WTC11 (cell line): ENCODE measurements around the gene TBC1D22A. TPM values are rescaled to one million over a fixed set of nuclear protein-coding genes. Genes with fewer than 3 reads are reported as not detected.

Experiments used
- ATAC-seq: fragments of 200-7000 bp; cut with Tn5 transposase; 2 replicates; pipeline ENCODE4 v1.10.0; 2021; ENCODE audit warnings: mild to moderate bottlenecking, moderate library complexity
- CTCF ChIA-PET: fragments of 300-600 bp; sonication (Branson Sonifier 250); formaldehyde crosslinking; loops from one replicate; lab custom pipeline; 2021; ENCODE audit warnings: antibody characterized with exemption; lab: Charles Lee
- POLR2A ChIA-PET: fragments of 350-600 bp; sonication (Branson Sonifier 250); formaldehyde crosslinking; loops from one replicate; lab custom pipeline; 2021; ENCODE audit warnings: antibody characterized with exemption; lab: Charles Lee
- DNase-seq: peaks from one replicate; pipeline ENCODE4 v3.0.0; 2021; ENCODE audit warnings: low spot score
- H3K27ac Mint-ChIP-seq: 2 replicates; pipeline ENCODE4 v1.8.0; 2021; ENCODE audit warnings: mixed read lengths
- H3K27me3 Mint-ChIP-seq: 2 replicates; pipeline ENCODE4 v1.8.0; 2021; ENCODE audit warnings: low read depth, mild to moderate bottlenecking, moderate library complexity, mixed read lengths
- H3K36me3 Mint-ChIP-seq: 2 replicates; pipeline ENCODE4 v1.8.0; 2021; ENCODE audit warnings: mixed read lengths
- H3K4me1 Mint-ChIP-seq: 2 replicates; pipeline ENCODE4 v1.8.0; 2022; ENCODE audit warnings: mixed read lengths
- H3K4me3 Mint-ChIP-seq: 2 replicates; pipeline ENCODE4 v1.8.0; 2021; ENCODE audit warnings: mild to moderate bottlenecking, moderate library complexity, mixed read lengths
- H3K9me3 Mint-ChIP-seq: 2 replicates; pipeline ENCODE4 v1.8.0; 2021; ENCODE audit warnings: mixed read lengths
- ATF6 ChIP-seq: sonication (generic); formaldehyde crosslinking; IDR thresholded peaks from 2 replicates; pipeline ENCODE4 v1.8.1; 2023; ENCODE audit warnings: mild to moderate bottlenecking, missing genetic modification reagents
- CREM ChIP-seq: sonication (generic); formaldehyde crosslinking; IDR thresholded peaks from 2 replicates; pipeline ENCODE4 v1.8.1; 2022; ENCODE audit warnings: mild to moderate bottlenecking, missing genetic modification reagents, moderate library complexity
- E2F4 ChIP-seq: sonication (generic); formaldehyde crosslinking; IDR thresholded peaks from 2 replicates; pipeline ENCODE4 v1.8.1; 2022; ENCODE audit warnings: low read depth, mild to moderate bottlenecking, moderate library complexity, missing genetic modification reagents, borderline replicate concordance
- ERG ChIP-seq: fragments of 250-450 bp; sonication (Bioruptor Pico); IDR thresholded peaks from 2 replicates; pipeline ENCODE4 v1.8.0; 2021; ENCODE audit warnings: mild to moderate bottlenecking
- ETV6 ChIP-seq: sonication (generic); formaldehyde crosslinking; IDR thresholded peaks from 2 replicates; pipeline ENCODE4 v1.8.1; 2022; ENCODE audit warnings: mild to moderate bottlenecking, missing genetic modification reagents
- FOXP4 ChIP-seq: sonication (generic); formaldehyde crosslinking; IDR thresholded peaks from 2 replicates; pipeline ENCODE4 v1.8.0; 2022; ENCODE audit warnings: mild to moderate bottlenecking, missing genetic modification reagents
- GTF2I ChIP-seq: fragments of 250-450 bp; sonication (Bioruptor Pico); conservative IDR thresholded peaks from 2 replicates; pipeline ENCODE4 v1.4.0; 2021; ENCODE audit warnings: mild to moderate bottlenecking
- HMGA2 ChIP-seq: fragments of 250-450 bp; sonication (Bioruptor Pico); IDR thresholded peaks from 2 replicates; pipeline ENCODE4 v1.4.0; 2021; ENCODE audit warnings: mild to moderate bottlenecking, moderate library complexity
- NR1H2 ChIP-seq: sonication (generic); formaldehyde crosslinking; IDR thresholded peaks from 2 replicates; pipeline ENCODE4 v1.9.0; 2021; ENCODE audit warnings: mild to moderate bottlenecking, moderate library complexity, missing genetic modification reagents
- NR2C2 ChIP-seq: sonication (generic); formaldehyde crosslinking; IDR thresholded peaks from 2 replicates; pipeline ENCODE4 v1.8.0; 2022; ENCODE audit warnings: mild to moderate bottlenecking, missing genetic modification reagents
- OVOL2 ChIP-seq: fragments of 250-450 bp; sonication (Bioruptor Pico); IDR thresholded peaks from 2 replicates; pipeline ENCODE4 v1.9.0; 2021; ENCODE audit warnings: mild to moderate bottlenecking, borderline replicate concordance
- PREB ChIP-seq: sonication (generic); formaldehyde crosslinking; IDR thresholded peaks from 2 replicates; pipeline ENCODE4 v1.8.1; 2022; ENCODE audit warnings: mild to moderate bottlenecking, missing genetic modification reagents, moderate library complexity, borderline replicate concordance
- PRRX2 ChIP-seq: fragments of 250-450 bp; sonication (Bioruptor Pico); IDR thresholded peaks from 2 replicates; pipeline ENCODE4 v1.8.0; 2021; ENCODE audit warnings: mild to moderate bottlenecking
- RELA ChIP-seq: sonication (generic); formaldehyde crosslinking; IDR thresholded peaks from 2 replicates; pipeline ENCODE4 v1.8.1; 2022; ENCODE audit warnings: missing genetic modification reagents, mild to moderate bottlenecking, borderline replicate concordance
- ZNF281 ChIP-seq: sonication (generic); formaldehyde crosslinking; IDR thresholded peaks from 2 replicates; pipeline ENCODE4 v1.8.0; 2023; ENCODE audit warnings: mild to moderate bottlenecking, missing genetic modification reagents
- ZNF416 ChIP-seq: fragments of 250-450 bp; sonication (Bioruptor Pico); IDR thresholded peaks from 2 replicates; pipeline ENCODE4 v1.9.0; 2021; ENCODE audit warnings: mild to moderate bottlenecking, inconsistent platforms
- total RNA-seq: library from RNA; stranded (reverse); gene quantifications from 3 replicates; pipeline ENCODE4 v1.2.3, GENCODE V29; 2021
- TF ChIP-seq, protein P1 (sequence below): fragments of 250-450 bp; sonication (Bioruptor Pico); IDR thresholded peaks from 2 replicates; pipeline ENCODE4 v1.9.0; 2021; ENCODE audit warnings: mild to moderate bottlenecking
- TF ChIP-seq, protein P2 (sequence below): sonication (generic); formaldehyde crosslinking; IDR thresholded peaks from 2 replicates; pipeline ENCODE4 v1.8.1; 2022; ENCODE audit warnings: mild to moderate bottlenecking, moderate library complexity, missing genetic modification reagents

TBC1D22A gene
- total RNA-seq, 1 experiment from 2014 or later, result 18.1 TPM

GRCh38 chr22:46894081-46894671, 131.7 kb downstream of the TBC1D22A start (continued):
- TF ChIP-seq RELA (CRISPR knock-in tag) (no peak), ZNF416 (no peak), NR1H2 (no peak)

GRCh38 chr22:46894851-46895640, 132.6 kb downstream of the TBC1D22A start:
- CTCF ChIA-PET, result no interaction called here
- no peaks in the 10 kb centered on the region for H3K4me1 Mint-ChIP-seq
- POLR2A ChIA-PET, result no interaction called here
- peaks cover 8% of the 10 kb centered on the region for H3K36me3 Mint-ChIP-seq
- no peak overlapping the region; the same call in 1 of the 2 replicates for H3K27ac Mint-ChIP-seq
- H3K27me3 Mint-ChIP-seq, result no peaks in the 10 kb centered on the region
- no peak overlapping the region for H3K4me3 Mint-ChIP-seq
- TF ChIP-seq, protein P1, sequence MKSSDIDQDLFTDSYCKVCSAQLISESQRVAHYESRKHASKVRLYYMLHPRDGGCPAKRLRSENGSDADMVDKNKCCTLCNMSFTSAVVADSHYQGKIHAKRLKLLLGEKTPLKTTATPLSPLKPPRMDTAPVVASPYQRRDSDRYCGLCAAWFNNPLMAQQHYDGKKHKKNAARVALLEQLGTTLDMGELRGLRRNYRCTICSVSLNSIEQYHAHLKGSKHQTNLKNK (CRISPR knock-in tag), result no peak
- no peak for TF ChIP-seq NR2C2 (CRISPR knock-in tag)
- TF ChIP-seq GTF2I (CRISPR knock-in tag), result no peak
- no peak for TF ChIP-seq CREM (CRISPR knock-in tag)
- no peak for TF ChIP-seq ATF6
- no peak for TF ChIP-seq PREB (CRISPR knock-in tag)
- TF ChIP-seq ETV6, result no peak
- no peak for TF ChIP-seq HMGA2 (CRISPR knock-in tag)
- TF ChIP-seq E2F4 (CRISPR knock-in tag), result no peak
- TF ChIP-seq, protein P2, sequence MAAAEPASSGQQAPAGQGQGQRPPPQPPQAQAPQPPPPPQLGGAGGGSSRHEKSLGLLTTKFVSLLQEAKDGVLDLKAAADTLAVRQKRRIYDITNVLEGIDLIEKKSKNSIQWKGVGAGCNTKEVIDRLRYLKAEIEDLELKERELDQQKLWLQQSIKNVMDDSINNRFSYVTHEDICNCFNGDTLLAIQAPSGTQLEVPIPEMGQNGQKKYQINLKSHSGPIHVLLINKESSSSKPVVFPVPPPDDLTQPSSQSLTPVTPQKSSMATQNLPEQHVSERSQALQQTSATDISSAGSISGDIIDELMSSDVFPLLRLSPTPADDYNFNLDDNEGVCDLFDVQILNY (CRISPR knock-in tag), result no peak
- TF ChIP-seq PRRX2, result no peak
- DNase-seq (no peak), ATAC-seq (no peak)
- no peaks in the 10 kb centered on the region; the same call in 1 of the 2 replicates for H3K9me3 Mint-ChIP-seq

- ATAC-seq (no peak), DNase-seq (no peak)
- CTCF ChIA-PET, result no interaction called here
- Mint-ChIP-seq H3K27ac (0 out of 2 replicates have a peak overlapping the region, but pooled peaks have one; percentile 6), H3K4me3 (no peak overlapping the region), H3K9me3 (no peaks in the 10 kb centered on the region; the same call in 1 of the 2 replicates), H3K27me3 (no peaks in the 10 kb centered on the region), H3K36me3 (peaks cover 8% of the 10 kb centered on the region), H3K4me1 (no peaks in the 10 kb centered on the region)
- TF ChIP-seq FOXP4 (no peak), ERG (CRISPR knock-in tag) (no peak), ZNF281 (CRISPR knock-in tag) (no peak), OVOL2 (no peak)
- TF ChIP-seq, protein P1 (CRISPR knock-in tag), result no peak
- POLR2A ChIA-PET, result no interaction called here
Measured at GRCh38 chr22:46895753-46896152, 133.3 kb downstream of the TBC1D22A start.
